Activated CD4-positive, alpha-beta T cell treated with anti-CD3 and anti-CD28 coated beads for 36 hours (primary cell): Measurements from ENCODE around the gene CMIP. TPM values are rescaled to one million over a fixed set of nuclear protein-coding genes. Genes with fewer than 3 reads are reported as not detected.

ENCODE experiments used
- ATAC-seq: fragments of 200-7000 bp; cut with Tn5 transposase; one replicate; pipeline ENCODE4 v1.10.0; 2021; ENCODE audit warnings: mild to moderate bottlenecking, moderate library complexity
- CTCF ChIA-PET: fragments of 350-600 bp; sonication (Branson Sonifier 250); formaldehyde crosslinking; loops from one replicate; lab custom pipeline; 2021; ENCODE audit warnings: antibody characterized with exemption; lab: Charles Lee
- POLR2A ChIA-PET: fragments of 350-600 bp; sonication (Branson Sonifier 250); formaldehyde crosslinking; loops from one replicate; lab custom pipeline; 2021; ENCODE audit warnings: antibody characterized with exemption, inconsistent platforms; lab: Charles Lee
- DNase-seq: peaks from one replicate; pipeline ENCODE4 v3.0.0-alpha.2; 2020
- H3K27ac Mint-ChIP-seq: one replicate; pipeline ENCODE4 v1.8.0; 2021; ENCODE audit warnings: mixed read lengths
- H3K27me3 Mint-ChIP-seq: one replicate; pipeline ENCODE4 v1.8.0; 2021; ENCODE audit warnings: mixed read lengths
- H3K36me3 Mint-ChIP-seq: one replicate; pipeline ENCODE4 v1.8.0; 2021; ENCODE audit warnings: low read depth, mixed read lengths
- H3K4me1 Mint-ChIP-seq: one replicate; pipeline ENCODE4 v1.8.0; 2021; ENCODE audit warnings: mixed read lengths
- H3K4me3 Mint-ChIP-seq: one replicate; pipeline ENCODE4 v1.8.0; 2021; ENCODE audit warnings: mild to moderate bottlenecking, moderate library complexity, mixed read lengths
- H3K9me3 Mint-ChIP-seq: one replicate; pipeline ENCODE4 v1.8.0; 2021; ENCODE audit warnings: low read depth, mixed read lengths
- intact Hi-C, 2 experiments: fragments of 100-400 bp; cut with DNase I in 1 of 2; cut with micrococcal nuclease in 1 of 2; formaldehyde crosslinking; loops; one replicate each; pipeline versions ENCODE4 v1.14.2 to v1.15.1; 2022 to 2024; cut with DNase I, micrococcal nuclease
- total RNA-seq, 2 experiments: library from RNA; stranded (reverse); gene quantifications; one replicate each; pipeline ENCODE4 v1.2.3, GENCODE V29; 2021

CMIP gene
- total RNA-seq, 2 experiments from 2014 or later = 39.1 to 40.3 TPM

DNA sequence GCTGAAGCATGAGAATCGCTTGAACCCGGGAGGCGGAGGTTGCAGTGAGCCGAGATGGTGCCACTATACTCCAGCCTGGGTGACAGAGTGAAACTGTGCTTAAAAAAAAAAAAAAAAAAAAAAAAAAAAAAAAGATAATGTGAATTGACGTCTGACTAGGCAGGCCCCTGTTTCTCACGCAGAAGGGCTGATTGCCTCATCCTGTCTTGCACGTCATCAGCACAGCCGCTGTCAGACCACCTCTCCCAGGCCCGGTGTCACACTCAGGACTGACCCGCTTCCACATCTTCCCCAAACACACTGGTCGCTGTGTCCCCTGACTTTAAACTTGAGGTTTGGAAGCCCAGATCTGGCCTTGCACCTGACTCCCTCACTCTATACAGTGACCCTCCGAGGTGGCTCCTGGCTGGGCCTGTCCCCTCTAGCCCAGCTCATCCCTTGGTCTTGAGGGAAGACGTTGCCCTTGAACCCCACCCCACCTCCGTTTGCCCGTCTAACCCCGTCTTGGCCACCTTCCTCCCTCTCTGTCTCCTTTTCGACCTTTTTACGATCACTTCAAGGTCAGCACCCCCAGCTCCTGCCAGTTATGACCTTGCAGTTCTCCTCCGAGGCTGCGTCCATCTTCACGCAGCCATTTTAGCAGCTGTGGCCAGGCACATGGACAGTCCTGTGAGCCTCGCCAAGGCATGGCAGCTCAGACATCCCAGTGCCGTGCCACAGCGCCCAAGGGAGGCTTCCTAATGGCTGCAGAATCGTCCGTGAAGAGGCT is 184.6 kb downstream of the CMIP start:
- DNase-seq = no peak
- intact Hi-C loops = no loop called here
- Mint-ChIP-seq H3K4me1 (peaks cover 53% of the 10 kb centered on the region), H3K4me3 (no peak overlapping the region), H3K36me3 (peaks cover 4% of the 10 kb centered on the region), H3K27me3 (no peaks in the 10 kb centered on the region), H3K27ac (peak overlapping the region; percentile 17), H3K9me3 (no peaks in the 10 kb centered on the region)
- ChIA-PET POLR2A (no interaction called here), CTCF (interaction anchor here (0.6 to 1.1 kb wide), 2 partner anchors 60 to 101 kb away, joined by 3 to 4 read pairs; no protein-coding TSS in a partner anchor)
- no peak for ATAC-seq

DNA sequence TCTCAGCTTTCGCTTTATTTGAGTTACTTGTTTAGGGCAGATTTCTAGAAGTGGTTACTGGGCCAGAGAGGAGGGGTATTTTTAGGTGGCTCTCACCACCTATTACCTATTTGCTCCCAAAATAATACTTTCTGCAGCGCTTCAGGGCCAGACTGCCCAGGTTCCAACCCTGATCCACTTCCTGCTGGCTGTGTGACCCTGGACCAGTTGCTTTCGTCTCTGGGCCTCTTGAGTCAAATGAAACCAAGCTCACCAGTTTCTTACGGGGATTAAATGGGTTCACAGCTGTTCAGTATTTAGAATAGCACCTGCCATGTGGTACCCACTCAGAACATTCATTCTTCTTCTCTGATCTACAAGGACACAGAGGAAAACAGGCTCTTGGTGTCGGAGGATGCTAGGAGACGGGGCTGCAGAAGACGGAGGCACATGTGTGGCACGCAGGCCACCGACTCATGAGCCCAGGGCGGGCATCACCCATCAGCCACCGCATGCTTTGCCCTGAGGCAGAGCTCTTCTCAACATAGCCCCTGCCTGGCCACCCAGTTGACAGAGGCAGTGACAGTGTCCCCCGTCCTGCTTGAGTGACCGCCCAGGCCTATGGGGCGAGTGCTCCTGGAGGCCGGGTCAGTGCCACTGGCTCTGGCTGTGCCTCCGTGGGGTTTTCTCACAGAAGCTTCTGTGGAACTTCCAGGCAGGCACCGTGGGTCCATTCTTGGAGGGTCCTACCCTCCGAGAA is 185.5 kb downstream of the CMIP start:
- intact Hi-C loops = loop anchor here (5.0 to 10.0 kb wide), 6 partner anchors 87 to 1025 kb away; partner anchors contain the start of genes CENPN (in 1 of the 2), CMC2 (in 1 of the 2) and GAN (in 1 of the 2)
- POLR2A ChIA-PET = no interaction called here
- Mint-ChIP-seq H3K9me3 (no peaks in the 10 kb centered on the region), H3K36me3 (peaks cover 4% of the 10 kb centered on the region), H3K4me1 (peaks cover 58% of the 10 kb centered on the region), H3K4me3 (no peak overlapping the region), H3K27me3 (no peaks in the 10 kb centered on the region), H3K27ac (peak overlapping the region; percentile 49)
- CTCF ChIA-PET = interaction anchor here (1.1 to 1.3 kb wide), 2 partner anchors 17 to 226 kb away, joined by 3 to 4 read pairs; no protein-coding TSS in a partner anchor
- DNase-seq = no peak
- ATAC-seq = no peak

DNA sequence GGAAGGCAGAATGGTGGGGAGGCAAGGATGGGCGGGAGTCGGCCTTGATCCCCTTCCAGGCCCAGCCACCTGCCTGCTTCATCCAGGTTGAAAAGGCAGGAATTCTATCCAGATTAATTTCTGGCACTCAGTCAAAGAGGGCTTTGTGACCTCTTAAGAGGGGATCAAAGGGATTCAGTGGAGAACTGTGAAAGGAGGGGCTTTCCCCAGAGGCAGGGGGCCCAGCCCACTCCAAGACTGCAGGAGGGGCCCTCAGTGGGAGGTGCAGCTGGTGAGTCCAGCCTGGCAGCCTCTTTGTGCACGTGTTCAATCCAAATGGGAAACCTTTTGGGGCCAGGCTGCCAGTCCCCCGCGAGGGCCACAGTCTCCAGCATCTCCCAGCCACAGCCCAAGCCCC is 186.0 kb downstream of the CMIP start:
- H3K36me3 Mint-ChIP-seq = peaks cover 4% of the 10 kb centered on the region
- peak overlapping the region; percentile 49 for H3K27ac Mint-ChIP-seq
- peak overlapping the region; percentile 5 for H3K4me3 Mint-ChIP-seq
- CTCF ChIA-PET = interaction anchor here (1.0 to 1.3 kb wide), 3 partner anchors 9 to 227 kb away, joined by 3 to 4 read pairs (median 3); no protein-coding TSS in a partner anchor
- intact Hi-C loops = loop anchor here (5.0 to 10.0 kb wide), 6 partner anchors 87 to 1024 kb away; partner anchors contain the start of genes CENPN (in 1 of the 2), CMC2 (in 1 of the 2) and GAN (in 1 of the 2)
- H3K9me3 Mint-ChIP-seq = no peaks in the 10 kb centered on the region
- POLR2A ChIA-PET = no interaction called here
- no peaks in the 10 kb centered on the region for H3K27me3 Mint-ChIP-seq
- no peak for ATAC-seq
- H3K4me1 Mint-ChIP-seq = peaks cover 64% of the 10 kb centered on the region
- DNase-seq = no peak

DNA sequence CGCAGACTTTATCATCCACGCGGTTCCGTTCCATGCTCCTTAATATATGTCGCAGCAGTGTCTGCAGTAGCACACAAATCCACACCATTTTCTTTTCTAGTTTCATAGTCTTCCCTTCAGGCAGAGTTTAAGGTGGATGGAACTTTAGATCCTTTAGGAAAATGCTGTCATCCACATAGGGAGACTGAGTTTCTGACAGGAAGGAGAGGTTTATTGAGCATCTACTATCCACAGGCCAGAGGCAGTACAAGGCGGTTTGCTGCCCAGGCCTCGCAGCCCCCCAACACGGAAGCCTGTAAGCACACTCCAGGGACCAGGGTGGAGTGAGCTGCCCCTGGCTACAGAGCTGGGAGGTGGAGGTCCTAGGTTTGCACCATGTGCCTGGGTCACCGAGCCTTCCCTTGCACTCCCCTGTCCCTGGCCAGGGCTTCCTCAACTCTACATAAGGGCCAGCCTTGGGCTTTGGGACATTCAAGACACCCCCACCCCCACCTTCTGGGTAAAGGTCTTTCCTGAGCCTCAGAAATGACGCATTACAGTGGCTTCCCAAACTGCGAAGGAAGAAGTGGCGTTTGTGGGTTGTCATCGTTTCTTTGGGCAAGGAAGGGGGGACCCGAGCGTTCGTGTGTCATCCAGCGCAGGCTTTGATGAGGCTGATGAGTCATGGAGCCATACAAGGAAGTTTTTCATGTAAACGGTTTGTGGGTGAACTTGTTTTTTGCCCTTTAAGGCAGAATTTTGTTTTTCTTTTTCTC is 188.0 kb downstream of the CMIP start:
- Mint-ChIP-seq H3K27me3 (no peaks in the 10 kb centered on the region), H3K4me1 (peaks cover 67% of the 10 kb centered on the region), H3K4me3 (peak overlapping the region; percentile 47), H3K36me3 (peaks cover 4% of the 10 kb centered on the region), H3K27ac (peak overlapping the region; percentile 97), H3K9me3 (no peaks in the 10 kb centered on the region)
- ChIA-PET CTCF (interaction anchor here (0.6 to 1.2 kb wide), 2 partner anchors 10 to 223 kb away, joined by 3 read pairs; no protein-coding TSS in a partner anchor), POLR2A (no interaction called here)
- ATAC-seq (peak; percentile 81), DNase-seq (peak; percentile 90)
- intact Hi-C loops = loop anchor here (1.0 to 10.0 kb wide), 11 partner anchors 16 to 1022 kb away; partner anchors contain the start of genes GAN (in 2 of the 2), CENPN (in 1 of the 2), CMC2 (in 1 of the 2) and CMIP (in 1 of the 2)

DNA sequence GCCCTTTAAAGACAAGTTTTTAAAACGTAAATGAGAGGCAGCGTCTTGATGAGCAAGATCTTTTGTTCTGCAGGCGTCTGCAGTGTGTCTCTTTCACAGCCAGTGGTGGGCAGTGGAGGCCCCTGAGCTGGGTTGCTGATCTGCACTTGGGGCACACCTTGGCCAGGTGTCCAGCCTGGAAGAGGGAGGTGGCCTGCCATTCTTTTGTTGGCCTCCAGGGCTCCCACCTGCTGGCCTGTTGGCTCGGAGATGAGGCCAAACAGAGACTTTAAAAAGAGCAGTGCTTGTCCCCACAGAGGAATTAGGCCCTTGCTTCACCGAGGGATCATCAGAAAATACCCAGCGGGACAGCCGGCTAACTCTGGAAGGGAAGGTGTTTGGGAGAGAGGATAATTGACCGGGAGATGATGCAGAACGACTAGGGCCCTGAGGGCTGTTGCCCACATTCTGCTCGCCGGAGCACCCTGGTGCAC is 188.6 kb downstream of the CMIP start:
- DNase-seq = no peak
- POLR2A ChIA-PET = no interaction called here

DNA sequence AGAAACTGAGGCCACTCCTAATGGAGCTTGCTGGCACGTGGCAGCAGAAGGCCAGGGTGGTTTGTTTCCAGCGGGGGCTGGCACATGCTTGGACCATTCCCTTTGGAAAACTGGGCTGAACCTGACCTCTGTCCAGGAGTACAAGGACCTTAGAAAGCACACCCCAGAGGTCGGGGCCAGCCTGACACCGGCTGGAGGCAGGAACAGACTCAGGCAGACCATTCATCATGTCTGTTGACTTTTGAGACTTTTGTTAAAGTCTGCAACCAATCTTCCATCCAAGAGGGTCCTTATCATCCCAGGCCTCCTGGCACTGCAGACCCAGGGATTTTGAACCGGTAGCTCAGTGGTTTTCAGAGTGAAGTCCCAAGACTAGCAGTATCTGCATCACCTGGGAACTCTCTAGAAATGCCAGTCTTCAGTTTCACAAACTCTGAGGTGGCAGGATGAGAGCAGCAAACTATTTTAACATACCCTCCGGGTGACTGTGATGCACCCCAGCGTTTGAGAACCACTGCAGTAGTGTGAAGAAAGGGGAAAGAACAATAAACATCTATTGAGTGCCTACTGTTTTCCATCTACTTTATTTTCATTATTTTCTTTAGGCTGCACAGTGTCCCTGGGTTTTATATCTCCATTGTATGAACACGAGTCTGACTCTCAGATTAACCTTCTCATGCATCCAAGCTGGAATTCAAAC is 189.2 kb downstream of the CMIP start:
- intact Hi-C loops = loop anchor here (1.0 to 10.0 kb wide), 10 partner anchors 18 to 1021 kb away; partner anchors contain the start of genes GAN (in 2 of the 2), CENPN (in 1 of the 2), CMC2 (in 1 of the 2) and CMIP (in 1 of the 2)
- Mint-ChIP-seq H3K4me1 (peaks cover 66% of the 10 kb centered on the region), H3K36me3 (peaks cover 4% of the 10 kb centered on the region), H3K27ac (peak overlapping the region; percentile 97), H3K9me3 (no peaks in the 10 kb centered on the region), H3K4me3 (peak overlapping the region; percentile 47), H3K27me3 (no peaks in the 10 kb centered on the region)
- ChIA-PET POLR2A (no interaction called here), CTCF (interaction anchor here (0.8 to 1.6 kb wide), 3 partner anchors 11 to 65 kb away, joined by 3 to 5 read pairs (median 4); no protein-coding TSS in a partner anchor)
- peak; percentile 49 for ATAC-seq
- peak; percentile 43 for DNase-seq

More for the DNA sequence above, 188.6 kb downstream of the CMIP start:
- Mint-ChIP-seq H3K27ac (peak overlapping the region; percentile 97), H3K36me3 (peaks cover 4% of the 10 kb centered on the region), H3K4me1 (peaks cover 67% of the 10 kb centered on the region), H3K4me3 (peak overlapping the region; percentile 47), H3K27me3 (no peaks in the 10 kb centered on the region), H3K9me3 (no peaks in the 10 kb centered on the region)
- CTCF ChIA-PET = interaction anchor here (0.6 to 1.6 kb wide), 2 partner anchors 12 to 224 kb away, joined by 3 to 5 read pairs; no protein-coding TSS in a partner anchor
- peak; percentile 66 for ATAC-seq
- intact Hi-C loops = loop anchor here (1.0 to 10.0 kb wide), 10 partner anchors 17 to 1022 kb away; partner anchors contain the start of genes GAN (in 2 of the 2), CENPN (in 1 of the 2), CMC2 (in 1 of the 2) and CMIP (in 1 of the 2)

DNA sequence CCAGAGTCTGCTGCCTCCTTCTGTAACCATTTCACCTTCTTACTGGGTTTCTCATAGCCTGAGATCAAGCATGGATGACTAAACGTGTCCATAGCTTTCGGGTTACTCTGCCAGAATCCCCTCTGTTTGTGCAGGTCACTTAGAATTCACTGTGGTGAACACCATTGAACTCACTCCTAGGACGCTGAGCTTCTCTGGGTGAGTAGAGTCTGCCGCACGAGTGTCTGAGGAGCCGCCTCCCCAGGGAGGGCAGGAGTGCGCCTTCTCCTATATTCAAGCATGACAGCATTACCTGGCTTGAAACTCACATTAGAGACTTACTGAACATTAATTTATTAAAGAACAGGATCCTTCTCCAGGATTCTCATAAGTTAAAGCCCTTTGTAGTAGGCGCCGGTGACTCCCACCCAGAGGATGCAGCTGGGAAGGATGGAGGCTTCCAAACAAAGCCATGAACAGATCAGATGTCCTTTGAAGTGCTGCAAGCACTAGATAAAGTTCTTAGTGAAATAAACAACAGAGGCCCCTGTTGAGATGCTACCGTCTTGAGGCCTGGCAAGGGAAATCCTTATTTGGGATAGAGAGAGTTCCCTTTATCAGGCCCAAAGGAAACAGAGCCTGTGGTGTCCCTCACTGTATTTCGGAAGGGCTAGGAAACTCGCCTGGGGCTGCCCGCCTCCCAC is 189.9 kb downstream of the CMIP start:
- no peak overlapping the region for H3K4me3 Mint-ChIP-seq
- peak; percentile 18 for ATAC-seq
- intact Hi-C loops = loop anchor here (5.0 to 10.0 kb wide), 6 partner anchors 83 to 1020 kb away; partner anchors contain the start of genes CENPN (in 1 of the 2), CMC2 (in 1 of the 2) and GAN (in 1 of the 2)
- peaks cover 65% of the 10 kb centered on the region for H3K4me1 Mint-ChIP-seq
- no peak for DNase-seq
- no peaks in the 10 kb centered on the region for H3K27me3 Mint-ChIP-seq
- H3K9me3 Mint-ChIP-seq = no peaks in the 10 kb centered on the region
- H3K36me3 Mint-ChIP-seq = peaks cover 4% of the 10 kb centered on the region
- POLR2A ChIA-PET = no interaction called here
- CTCF ChIA-PET = interaction anchor here (0.8 to 1.6 kb wide), 3 partner anchors 12 to 66 kb away, joined by 3 to 5 read pairs (median 4); no protein-coding TSS in a partner anchor
- peak overlapping the region; percentile 97 for H3K27ac Mint-ChIP-seq

DNA sequence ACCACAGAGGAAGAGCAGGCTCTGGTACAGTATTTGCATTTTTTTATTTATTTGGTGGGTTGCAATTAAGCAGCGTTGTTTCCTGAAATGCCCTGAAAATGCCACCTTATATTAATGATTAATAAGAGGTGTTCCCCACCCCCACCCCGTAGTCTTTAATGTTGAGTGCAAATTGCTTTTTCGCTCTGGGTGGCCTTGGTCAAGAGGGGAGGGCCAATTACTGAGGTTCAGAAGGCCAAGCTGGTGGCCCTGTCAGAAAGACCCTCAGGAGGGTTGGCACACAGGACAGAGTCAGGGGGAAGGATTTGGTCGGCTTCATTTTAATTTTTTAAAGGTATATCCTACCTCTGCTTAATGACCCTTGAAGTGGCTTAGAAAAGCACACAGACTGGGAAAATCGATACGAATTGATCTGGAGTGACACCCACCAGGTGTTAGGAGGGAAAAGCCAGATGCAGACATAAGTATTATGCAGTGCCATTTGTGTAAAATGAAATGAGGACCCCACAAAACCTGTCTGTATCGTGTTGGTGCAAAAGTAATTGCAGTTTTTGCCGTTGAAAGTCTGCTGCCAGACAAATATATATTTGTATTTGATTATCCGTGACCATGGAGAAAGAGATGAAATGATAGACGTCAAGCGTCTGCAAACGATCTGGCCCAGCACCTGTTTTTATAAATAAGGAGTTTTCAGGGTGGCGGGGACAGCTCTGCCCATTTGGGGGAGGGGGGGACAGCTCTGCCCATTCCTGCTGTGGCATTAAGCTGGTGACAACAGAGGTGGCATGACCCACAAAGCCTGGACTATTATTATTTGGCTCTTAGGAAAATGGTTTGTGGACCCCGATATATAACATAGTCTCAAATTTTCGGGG is 190.7 kb downstream of the CMIP start:
- Mint-ChIP-seq H3K27ac (no peak overlapping the region), H3K36me3 (peaks cover 4% of the 10 kb centered on the region), H3K4me3 (no peak overlapping the region), H3K9me3 (no peaks in the 10 kb centered on the region), H3K4me1 (peaks cover 58% of the 10 kb centered on the region), H3K27me3 (no peaks in the 10 kb centered on the region)
- ATAC-seq (no peak), DNase-seq (no peak)
- ChIA-PET POLR2A (no interaction called here), CTCF (interaction anchor here (0.6 kb wide), 1 partner anchor 198 kb away, joined by 4 read pairs; no protein-coding TSS in a partner anchor)
- intact Hi-C loops = loop anchor here in 1 of 2 experiments (10.0 kb wide), 2 partner anchors 630 to 1020 kb away; partner anchors contain the start of genes CENPN and CMC2
